ENCODE data around the gene SRRM4.

The SRRM4 gene

GRCh38 chr12:119072440-119072839 lies 91.1 kb downstream of the SRRM4 start:
- H3K27me3 ChIP-seq (ENCODE audit: insufficient read depth, poor library complexity, severe bottlenecking) = no peaks in the 10 kb centered on the region
- H3K4me3 ChIP-seq (replicated peaks; ENCODE audit: insufficient read depth, low read length) = no peak overlapping the region
- DNase-seq (ENCODE audit: low read depth in 1 of 2, low spot score in 1 of 2) = no peak
- TF ChIP-seq POLR2AphosphoS5 (IDR thresholded peaks at IDR 0.05; ENCODE audit: low read depth) (no peak), REST (IDR thresholded peaks at IDR 0.05; ENCODE audit: insufficient replicate concordance, low read depth) (no peak), CTCF (IDR thresholded peaks at IDR 0.05; ENCODE audit: insufficient read depth, low read length) (no peak), GABPA (IDR thresholded peaks at IDR 0.05; ENCODE audit: low read depth) (no peak), SPI1 (IDR thresholded peaks at IDR 0.05; ENCODE audit: borderline replicate concordance, low read depth) (no peak)
- H3K27ac ChIP-seq (replicated peaks) = no peak overlapping the region

- no peak for DNase-seq (ENCODE audit: low read depth in 1 of 2, low spot score in 1 of 2)
- Histone ChIP-seq H3K4me3 (replicated peaks; ENCODE audit: insufficient read depth, low read length) (no peak overlapping the region), H3K27me3 (ENCODE audit: insufficient read depth, poor library complexity, severe bottlenecking) (no peaks in the 10 kb centered on the region), H3K27ac (replicated peaks) (no peak overlapping the region)
- TF ChIP-seq POLR2AphosphoS5 (IDR thresholded peaks at IDR 0.05; ENCODE audit: low read depth) (no peak), GABPA (IDR thresholded peaks at IDR 0.05; ENCODE audit: low read depth) (no peak), SPI1 (IDR thresholded peaks at IDR 0.05; ENCODE audit: borderline replicate concordance, low read depth) (no peak), CTCF (IDR thresholded peaks at IDR 0.05; ENCODE audit: insufficient read depth, low read length) (no peak)
These were observed 94.0 kb downstream of the SRRM4 start for GRCh38 chr12:119075222-119075787.

- TF ChIP-seq POLR2AphosphoS5 (IDR thresholded peaks at IDR 0.05; ENCODE audit: low read depth) (no peak), GABPA (IDR thresholded peaks at IDR 0.05; ENCODE audit: low read depth) (no peak), REST (IDR thresholded peaks at IDR 0.05; ENCODE audit: insufficient replicate concordance, low read depth) (no peak), SPI1 (IDR thresholded peaks at IDR 0.05; ENCODE audit: borderline replicate concordance, low read depth) (no peak), CTCF (IDR thresholded peaks at IDR 0.05; ENCODE audit: insufficient read depth, low read length) (no peak)
- no peak overlapping the region for H3K4me3 ChIP-seq (replicated peaks; ENCODE audit: insufficient read depth, low read length)
- H3K27me3 ChIP-seq (ENCODE audit: insufficient read depth, poor library complexity, severe bottlenecking) = no peaks in the 10 kb centered on the region
- no peak for DNase-seq (ENCODE audit: low read depth in 1 of 2, low spot score in 1 of 2)
- no peak overlapping the region for H3K27ac ChIP-seq (replicated peaks)
These were observed 94.6 kb downstream of the SRRM4 start for GRCh38 chr12:119075918-119076317.

- no peak overlapping the region for H3K4me3 ChIP-seq (replicated peaks; ENCODE audit: insufficient read depth, low read length)
- TF ChIP-seq SPI1 (IDR thresholded peaks at IDR 0.05; ENCODE audit: borderline replicate concordance, low read depth) (no peak), GABPA (IDR thresholded peaks at IDR 0.05; ENCODE audit: low read depth) (no peak), POLR2AphosphoS5 (IDR thresholded peaks at IDR 0.05; ENCODE audit: low read depth) (no peak), REST (IDR thresholded peaks at IDR 0.05; ENCODE audit: insufficient replicate concordance, low read depth) (no peak)
- H3K27ac ChIP-seq (replicated peaks) = no peak overlapping the region
- no peaks in the 10 kb centered on the region for H3K27me3 ChIP-seq (ENCODE audit: insufficient read depth, poor library complexity, severe bottlenecking)
- no peak for DNase-seq (ENCODE audit: low read depth in 1 of 2, low spot score in 1 of 2)
These were observed 98.2 kb downstream of the SRRM4 start for GRCh38 chr12:119079530-119079929.

Data from HL-60 (cell line).